HepG2 (cell line): ENCODE measurements around the gene COMMD7. TPM values are rescaled to one million over a fixed set of nuclear protein-coding genes. Genes with fewer than 3 reads are reported as not detected.

Experiments used
- ATF1 ChIP-seq: IDR thresholded peaks from 2 replicates; pipeline ENCODE4 v1.6.1; 2016; ENCODE audit warnings: mild to moderate bottlenecking, control low read depth
- CC2D1A ChIP-seq: sonication (generic); formaldehyde crosslinking; IDR thresholded peaks from 2 replicates; pipeline ENCODE4 v1.8.1; 2023; ENCODE audit warnings: mild to moderate bottlenecking, missing genetic modification reagents
- DPF2 ChIP-seq: sonication (generic); formaldehyde crosslinking; IDR thresholded peaks from 2 replicates; pipeline ENCODE4 v1.4.0; 2020; ENCODE audit warnings: mild to moderate bottlenecking, low read depth, missing genetic modification reagents, borderline replicate concordance
- EHMT2 ChIP-seq: fragments of 200-600 bp; sonication (generic); IDR thresholded peaks from 2 replicates; pipeline ENCODE4 v1.7.0; 2017; ENCODE audit warnings: antibody characterized with exemption, low read depth, low read length, borderline replicate concordance
- FOSL1 ChIP-seq: sonication (generic); formaldehyde crosslinking; IDR thresholded peaks from 2 replicates; pipeline ENCODE4 v1.9.0; 2021; ENCODE audit warnings: missing genetic modification reagents, borderline replicate concordance
- KMT2B ChIP-seq: IDR thresholded peaks from 2 replicates; pipeline ENCODE4 v1.6.1; 2016; ENCODE audit warnings: missing genetic modification reagents, missing compliant biosample characterization
- MAFK ChIP-seq, 2 experiments: IDR thresholded peaks in 1 of 2; conservative IDR thresholded peaks in 1 of 2; 2 replicates each; pipeline ENCODE4 v1.6.1; 2011; ENCODE audit warnings: improper control_type of control experiment in 2 of 2, low read length in 2 of 2
- RARG ChIP-seq: sonication (generic); formaldehyde crosslinking; IDR thresholded peaks from 2 replicates; pipeline ENCODE4 v1.4.0; 2020; ENCODE audit warnings: low read depth, mild to moderate bottlenecking, missing genetic modification reagents
- ZNF558 ChIP-seq: sonication (generic); formaldehyde crosslinking; IDR thresholded peaks from 2 replicates; pipeline ENCODE4 v1.9.0; 2022; ENCODE audit warnings: mild to moderate bottlenecking, missing genetic modification reagents, borderline replicate concordance
- ZNF781 ChIP-seq: sonication (generic); formaldehyde crosslinking; IDR thresholded peaks from 2 replicates; pipeline ENCODE4 v1.5.1; 2020; ENCODE audit warnings: borderline replicate concordance, mild to moderate bottlenecking, missing genetic modification reagents; ENCODE audit errors: not compliant biosample characterization
- ZSCAN31 ChIP-seq: sonication (generic); formaldehyde crosslinking; IDR thresholded peaks from 2 replicates; pipeline ENCODE4 v1.5.0; 2020; ENCODE audit warnings: low read depth, mild to moderate bottlenecking, missing genetic modification reagents
- polyA plus RNA-seq, 8 experiments: library from polyadenylated mRNA; depleted of rRNA in 3 of 8; stranded (reverse) in 7 of 8; unstranded in 1 of 8; fragments of >200 nt; fragmentation: Illumina TruSeq in 4 of 8; extraction: Trizol in 4 of 8; gene quantifications; 2 replicates each; pipeline versions ENCODE4 v1.2.1 to v1.2.3, GENCODE V29; 2011 to 2016; ENCODE audit warnings: low read depth in 4 of 8, missing spikeins in 1 of 8, mixed read lengths in 1 of 8; ENCODE audit not compliant: insufficient read depth in 1 of 8
- total RNA-seq, 5 experiments: library from RNA; depleted of rRNA; stranded (reverse); fragments of >200 nt; fragmentation: Illumina TruSeq; extraction: Trizol; gene quantifications; 2 replicates each; pipeline ENCODE4 v1.2.3, GENCODE V29; 2016; ENCODE audit warnings: low read depth in 1 of 5
- TF ChIP-seq, protein P1 (sequence below): sonication (generic); formaldehyde crosslinking; IDR thresholded peaks from 2 replicates; pipeline ENCODE4 v1.5.0; 2020; ENCODE audit warnings: mild to moderate bottlenecking, missing genetic modification reagents, borderline replicate concordance

COMMD7 gene
- total and polyA plus RNA-seq, 2 of the 13 experiments (the other 11 are each of a cell fraction or from before 2014, with no cell fraction given), result 42.1 to 53.3 TPM

DNA sequence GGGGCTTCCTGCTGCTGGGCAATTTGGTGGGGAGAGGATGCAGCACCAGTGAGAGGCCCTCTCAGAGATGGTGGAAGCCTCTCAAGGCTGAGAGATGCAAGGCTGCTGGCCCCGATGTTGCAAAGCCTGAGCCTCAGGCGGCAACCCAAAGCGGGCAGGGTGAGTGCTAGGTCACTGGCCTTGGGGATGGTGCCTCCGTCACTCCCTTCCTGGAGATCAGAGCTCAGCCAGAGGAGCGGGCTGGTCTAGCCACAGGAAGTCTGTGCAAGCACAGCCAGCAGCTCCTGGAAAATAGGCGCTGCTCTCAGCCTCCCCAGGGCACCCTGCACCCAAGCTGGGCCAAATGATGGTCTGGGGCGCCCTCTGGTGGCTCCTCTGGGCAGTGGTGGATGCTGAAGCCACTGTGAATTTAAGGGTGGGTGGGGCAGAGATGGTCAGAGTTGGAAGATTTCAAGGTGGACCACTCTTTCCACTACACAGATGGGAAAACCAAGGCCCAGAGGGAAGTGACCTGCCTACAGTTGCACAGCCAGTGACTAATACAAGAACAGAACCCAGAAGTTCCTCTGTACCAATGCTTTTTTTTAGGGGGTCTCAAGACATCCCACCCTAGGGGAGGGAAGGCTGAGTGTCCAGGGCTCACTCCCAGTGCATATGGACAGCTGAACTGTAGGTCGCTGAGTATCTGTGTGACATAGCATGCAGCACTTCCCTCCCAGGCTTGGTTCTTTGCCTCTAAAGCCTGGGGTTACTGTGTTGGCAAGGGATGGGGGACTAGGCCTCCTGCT, 90.3 kb downstream of the COMMD7 start (continued):
- no peak for TF ChIP-seq EHMT2
- TF ChIP-seq, protein P1, sequence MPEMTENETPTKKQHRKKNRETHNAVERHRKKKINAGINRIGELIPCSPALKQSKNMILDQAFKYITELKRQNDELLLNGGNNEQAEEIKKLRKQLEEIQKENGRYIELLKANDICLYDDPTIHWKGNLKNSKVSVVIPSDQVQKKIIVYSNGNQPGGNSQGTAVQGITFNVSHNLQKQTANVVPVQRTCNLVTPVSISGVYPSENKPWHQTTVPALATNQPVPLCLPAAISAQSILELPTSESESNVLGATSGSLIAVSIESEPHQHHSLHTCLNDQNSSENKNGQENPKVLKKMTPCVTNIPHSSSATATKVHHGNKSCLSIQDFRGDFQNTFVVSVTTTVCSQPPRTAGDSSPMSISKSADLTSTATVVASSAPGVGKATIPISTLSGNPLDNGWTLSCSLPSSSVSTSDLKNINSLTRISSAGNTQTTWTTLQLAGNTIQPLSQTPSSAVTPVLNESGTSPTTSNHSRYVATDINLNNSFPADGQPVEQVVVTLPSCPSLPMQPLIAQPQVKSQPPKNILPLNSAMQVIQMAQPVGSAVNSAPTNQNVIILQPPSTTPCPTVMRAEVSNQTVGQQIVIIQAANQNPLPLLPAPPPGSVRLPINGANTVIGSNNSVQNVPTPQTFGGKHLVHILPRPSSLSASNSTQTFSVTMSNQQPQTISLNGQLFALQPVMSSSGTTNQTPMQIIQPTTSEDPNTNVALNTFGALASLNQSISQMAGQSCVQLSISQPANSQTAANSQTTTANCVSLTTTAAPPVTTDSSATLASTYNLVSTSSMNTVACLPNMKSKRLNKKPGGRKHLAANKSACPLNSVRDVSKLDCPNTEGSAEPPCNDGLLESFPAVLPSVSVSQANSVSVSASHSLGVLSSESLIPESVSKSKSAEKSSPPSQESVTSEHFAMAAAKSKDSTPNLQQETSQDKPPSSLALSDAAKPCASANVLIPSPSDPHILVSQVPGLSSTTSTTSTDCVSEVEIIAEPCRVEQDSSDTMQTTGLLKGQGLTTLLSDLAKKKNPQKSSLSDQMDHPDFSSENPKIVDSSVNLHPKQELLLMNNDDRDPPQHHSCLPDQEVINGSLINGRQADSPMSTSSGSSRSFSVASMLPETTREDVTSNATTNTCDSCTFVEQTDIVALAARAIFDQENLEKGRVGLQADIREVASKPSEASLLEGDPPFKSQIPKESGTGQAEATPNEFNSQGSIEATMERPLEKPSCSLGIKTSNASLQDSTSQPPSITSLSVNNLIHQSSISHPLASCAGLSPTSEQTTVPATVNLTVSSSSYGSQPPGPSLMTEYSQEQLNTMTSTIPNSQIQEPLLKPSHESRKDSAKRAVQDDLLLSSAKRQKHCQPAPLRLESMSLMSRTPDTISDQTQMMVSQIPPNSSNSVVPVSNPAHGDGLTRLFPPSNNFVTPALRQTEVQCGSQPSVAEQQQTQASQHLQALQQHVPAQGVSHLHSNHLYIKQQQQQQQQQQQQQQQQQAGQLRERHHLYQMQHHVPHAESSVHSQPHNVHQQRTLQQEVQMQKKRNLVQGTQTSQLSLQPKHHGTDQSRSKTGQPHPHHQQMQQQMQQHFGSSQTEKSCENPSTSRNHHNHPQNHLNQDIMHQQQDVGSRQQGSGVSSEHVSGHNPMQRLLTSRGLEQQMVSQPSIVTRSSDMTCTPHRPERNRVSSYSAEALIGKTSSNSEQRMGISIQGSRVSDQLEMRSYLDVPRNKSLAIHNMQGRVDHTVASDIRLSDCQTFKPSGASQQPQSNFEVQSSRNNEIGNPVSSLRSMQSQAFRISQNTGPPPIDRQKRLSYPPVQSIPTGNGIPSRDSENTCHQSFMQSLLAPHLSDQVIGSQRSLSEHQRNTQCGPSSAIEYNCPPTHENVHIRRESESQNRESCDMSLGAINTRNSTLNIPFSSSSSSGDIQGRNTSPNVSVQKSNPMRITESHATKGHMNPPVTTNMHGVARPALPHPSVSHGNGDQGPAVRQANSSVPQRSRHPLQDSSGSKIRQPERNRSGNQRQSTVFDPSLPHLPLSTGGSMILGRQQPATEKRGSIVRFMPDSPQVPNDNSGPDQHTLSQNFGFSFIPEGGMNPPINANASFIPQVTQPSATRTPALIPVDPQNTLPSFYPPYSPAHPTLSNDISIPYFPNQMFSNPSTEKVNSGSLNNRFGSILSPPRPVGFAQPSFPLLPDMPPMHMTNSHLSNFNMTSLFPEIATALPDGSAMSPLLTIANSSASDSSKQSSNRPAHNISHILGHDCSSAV (CRISPR knock-in tag), result peak; percentile 85; the same call in 1 of the 2 replicates
- TF ChIP-seq DPF2, result no peak; the same call in 1 of the 2 replicates
- no peak for TF ChIP-seq CC2D1A (CRISPR knock-in tag)
- TF ChIP-seq ATF1 (CRISPR knock-in tag), result no peak; the same call in 1 of the 2 replicates
- no peak for TF ChIP-seq ZNF781
- TF ChIP-seq KMT2B (CRISPR knock-in tag), result peak; percentile 62; the same call in 1 of the 2 replicates
- TF ChIP-seq RARG (CRISPR knock-in tag), result no peak
- TF ChIP-seq ZSCAN31 (CRISPR knock-in tag), result peak; percentile 99
- TF ChIP-seq ZNF558 (CRISPR knock-in tag), result no peak
- TF ChIP-seq FOSL1 (CRISPR knock-in tag), result no peak
- peak; percentile 22 to 54; a peak in 3 of 4 replicates for TF ChIP-seq MAFK (conservative IDR thresholded peaks at IDR 0.05 in 1 of 2, IDR thresholded peaks at IDR 0.05 in 1 of 2; ENCODE audit: low read length in 2 of 2)
